ENCODE measurements around the gene MED28.
"Not testable (repeated sequence)": the region's sequence is repeated elsewhere in the genome, so short reads cannot be mapped to it uniquely, and the experiment has no call there.

The MED28 gene

DNA sequence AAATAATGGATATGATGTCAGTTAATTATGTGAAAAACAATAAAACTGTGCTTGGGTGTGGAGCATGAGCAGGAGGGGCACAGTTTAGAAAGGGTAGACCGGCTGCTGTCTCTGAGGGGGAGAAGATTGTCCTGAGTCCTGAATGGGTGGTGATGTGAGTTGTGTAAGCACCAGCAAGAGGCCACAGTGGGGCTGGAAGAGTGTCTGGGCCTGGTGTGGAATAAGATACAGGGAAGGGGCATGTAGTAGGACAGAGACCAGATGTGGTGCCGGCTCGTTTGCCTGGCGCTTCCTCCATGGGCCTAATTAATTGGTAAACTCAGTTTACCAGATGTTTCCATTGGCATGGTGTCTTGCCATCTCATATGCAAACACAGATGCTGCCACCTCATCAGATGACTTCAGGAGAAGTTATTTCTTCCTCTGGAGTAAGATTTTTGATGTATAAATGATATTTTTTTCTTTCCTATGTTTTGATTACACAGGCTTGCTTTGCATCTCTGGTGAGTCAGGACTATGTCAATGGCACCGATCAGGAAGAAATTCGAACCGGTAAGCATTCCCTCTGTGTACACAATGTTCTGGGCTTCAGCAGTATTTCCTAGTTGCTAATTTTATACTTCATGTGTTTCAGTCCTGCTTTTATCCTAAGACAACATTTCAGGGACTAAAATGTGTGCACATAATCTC lies 5.1 kb downstream of the MED28 start:
- DNase-seq: peak; percentile 12

DNA sequence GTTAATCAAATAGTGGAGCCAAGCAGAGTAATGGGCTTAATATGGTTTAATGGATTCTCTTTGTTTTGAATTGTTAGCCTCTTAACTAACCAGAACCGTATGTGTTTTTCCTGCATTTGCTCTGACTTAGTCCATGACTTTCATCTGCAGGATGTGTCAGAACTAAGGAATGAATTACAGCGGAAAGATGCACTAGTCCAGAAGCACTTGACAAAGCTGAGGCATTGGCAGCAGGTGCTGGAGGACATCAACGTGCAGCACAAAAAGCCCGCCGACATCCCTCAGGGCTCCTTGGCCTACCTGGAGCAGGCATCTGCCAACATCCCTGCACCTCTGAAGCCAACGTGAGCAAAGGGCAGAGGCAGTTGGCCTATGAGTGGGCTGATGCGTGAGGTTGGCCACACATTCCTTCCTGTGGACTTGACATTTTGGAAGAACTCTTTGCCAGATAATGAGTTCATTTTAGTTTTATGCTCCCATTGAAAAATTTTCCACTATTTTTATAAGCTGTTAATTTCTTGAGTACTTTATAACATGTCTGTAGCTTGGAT lies 9.1 kb downstream of the MED28 start:
- DNase-seq: no peak

DNA sequence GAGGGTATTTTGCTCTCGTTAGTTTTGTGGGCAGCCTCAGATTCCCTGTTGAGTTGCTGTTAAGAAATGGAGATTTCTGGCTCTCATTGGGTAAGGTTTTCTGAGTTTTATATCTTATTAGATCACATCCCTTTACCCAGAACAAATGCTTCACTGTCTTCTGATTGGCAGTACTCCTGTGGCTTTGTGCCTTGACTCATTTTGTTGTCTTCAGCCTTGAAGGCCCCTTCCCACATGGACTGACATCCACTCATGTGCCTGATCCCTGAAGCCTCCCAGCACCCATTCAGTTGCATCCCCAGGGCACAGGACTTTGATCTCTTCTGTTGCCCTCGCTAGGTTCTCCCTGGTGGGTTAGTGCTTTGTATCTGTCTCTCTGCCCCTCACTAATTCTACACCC lies 10.4 kb downstream of the MED28 start:
- DNase-seq: no peak

DNA sequence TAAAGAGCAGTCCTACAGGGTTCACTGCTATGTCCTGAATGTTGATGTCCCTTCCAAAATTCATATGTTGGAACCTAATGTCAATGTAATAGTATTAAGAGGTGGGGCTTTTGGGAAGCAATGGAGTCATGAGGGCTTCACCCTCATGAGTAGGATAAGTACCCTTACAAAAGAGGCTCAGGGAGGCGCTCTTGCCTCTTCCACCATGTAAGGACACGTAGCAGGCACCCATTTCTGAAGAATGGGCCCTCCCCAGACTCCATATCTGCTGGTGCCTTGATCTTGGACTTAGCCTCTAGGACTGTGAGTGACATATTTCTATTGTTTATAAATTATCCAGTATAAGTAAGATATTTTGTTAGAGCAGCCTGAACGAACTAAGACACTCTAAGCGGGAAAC lies 15.8 kb downstream of the MED28 start:
- DNase-seq: peak; percentile 17

DNA sequence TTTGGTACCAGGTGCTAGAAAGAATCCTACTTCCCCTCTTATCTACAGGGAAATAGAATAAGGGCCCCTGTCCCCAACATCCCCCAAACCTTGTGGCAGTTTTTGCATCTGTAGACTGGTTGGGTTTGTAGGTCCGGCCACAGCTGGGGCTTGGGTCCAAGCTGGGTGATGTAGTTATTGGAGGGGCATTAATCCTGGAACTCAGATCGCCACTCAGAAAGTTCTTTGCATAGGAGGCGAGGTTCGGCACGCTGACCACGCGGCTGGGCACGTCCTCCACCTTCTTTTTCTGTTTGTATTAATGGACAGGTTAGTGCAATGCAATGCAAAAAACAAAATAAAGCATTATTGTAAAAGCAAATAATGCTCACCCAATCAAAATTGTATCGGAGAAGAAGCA lies 19.2 kb downstream of the MED28 start:
- no peak for DNase-seq

DNA sequence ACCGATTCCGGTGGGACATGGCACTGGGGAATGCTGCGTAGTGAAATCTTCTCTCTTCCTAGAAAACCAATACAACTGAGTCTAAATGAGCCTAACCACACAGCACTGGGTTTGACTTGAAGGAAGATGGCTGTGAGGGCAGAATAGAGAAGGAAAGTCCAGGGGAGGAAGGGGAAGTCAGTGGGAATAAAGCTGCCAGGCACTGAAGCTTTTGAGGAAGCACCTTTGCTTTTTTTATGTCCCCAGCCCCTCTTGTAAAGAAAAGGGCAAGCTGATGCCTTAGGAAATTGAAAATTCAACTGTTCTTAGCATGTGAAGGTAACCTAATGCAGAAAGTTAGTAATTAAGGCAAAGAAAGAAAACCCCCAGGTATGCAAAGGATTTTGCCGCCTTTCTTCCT lies 20.6 kb downstream of the MED28 start:
- no peak for DNase-seq

DNA sequence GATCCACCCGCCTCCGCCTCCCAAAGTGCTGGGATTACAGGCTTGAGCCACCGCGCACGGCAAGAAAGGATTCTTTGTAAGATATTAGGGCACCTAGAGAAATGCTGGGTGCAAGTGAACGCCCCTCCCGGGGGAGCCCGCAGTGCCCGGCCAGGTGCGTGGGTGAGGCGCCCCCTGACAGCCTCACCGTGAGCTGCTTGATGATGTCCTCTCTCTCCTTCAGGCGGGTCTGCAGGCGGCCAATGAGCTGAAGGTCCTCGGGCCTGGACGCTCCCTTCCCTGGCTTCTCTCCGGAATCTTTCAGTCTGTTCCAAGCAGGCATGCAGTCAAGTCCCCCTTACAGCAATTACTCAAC lies 21.9 kb downstream of the MED28 start:
- no peak for DNase-seq

DNA sequence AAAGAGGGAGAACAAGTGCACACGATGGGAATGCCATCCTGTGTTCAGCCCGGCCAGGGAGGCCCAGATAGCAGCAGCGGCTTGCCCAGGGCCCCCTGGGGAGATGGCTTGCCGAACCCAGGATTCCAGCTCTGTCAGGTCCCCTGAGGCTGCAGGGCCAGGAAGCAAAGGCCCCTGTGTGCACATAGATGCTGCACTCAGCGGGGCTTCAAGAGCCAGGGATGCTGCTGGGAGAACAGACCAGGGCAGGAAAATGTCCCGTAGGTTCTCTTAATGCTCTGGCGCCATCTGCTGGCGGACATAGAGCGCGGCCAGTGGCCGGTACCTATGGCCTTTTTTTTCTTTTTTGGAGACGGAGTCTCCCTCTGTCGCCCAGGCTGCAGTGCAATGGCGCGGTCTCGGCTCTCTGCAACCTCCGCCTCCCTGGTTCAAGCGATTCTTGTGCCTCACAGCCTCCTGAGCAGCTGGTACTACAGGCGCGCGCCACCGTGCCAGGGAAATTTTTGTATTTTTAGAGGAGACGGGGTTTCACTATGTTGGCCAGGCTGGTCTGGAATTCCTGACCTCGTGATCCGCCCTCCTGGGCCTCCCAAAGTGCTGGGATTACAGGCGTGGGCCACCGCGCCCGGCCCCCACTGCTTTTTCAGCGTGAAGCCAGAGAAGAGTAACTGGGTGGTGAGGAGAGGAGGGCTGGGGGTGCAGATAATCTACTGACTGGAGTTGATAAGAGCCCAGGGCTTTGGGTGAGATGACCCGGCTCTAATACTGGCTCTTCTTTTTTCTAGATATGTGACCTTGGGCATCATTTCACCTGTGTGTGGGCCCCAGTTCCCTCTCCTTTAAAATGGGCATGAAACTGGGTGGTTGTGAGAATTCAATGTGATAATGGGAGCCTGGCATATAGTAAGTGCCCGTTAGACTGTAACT lies 22.5 kb downstream of the MED28 start:
- peak; percentile 93 for DNase-seq

DNA sequence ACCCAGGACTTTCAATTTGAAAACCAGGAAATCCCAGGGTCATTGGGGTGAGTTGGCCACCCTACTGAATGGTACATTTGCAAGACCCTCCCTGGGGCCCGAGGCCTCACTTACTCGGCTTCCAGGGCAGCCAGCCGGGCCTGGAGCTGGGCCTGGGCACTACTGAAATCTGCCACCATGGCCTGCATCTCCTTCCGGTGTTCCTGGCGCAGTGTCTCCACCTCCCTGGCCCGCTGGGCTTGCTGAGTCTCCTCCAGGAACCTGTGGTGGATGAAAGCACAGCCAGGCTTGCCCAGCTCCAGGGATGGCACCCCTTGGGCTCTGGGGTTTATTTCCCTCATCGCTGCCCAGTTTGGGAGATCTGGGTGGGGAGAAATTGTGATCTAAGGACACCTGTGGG lies 24.7 kb downstream of the MED28 start:
- no peak for DNase-seq

DNA sequence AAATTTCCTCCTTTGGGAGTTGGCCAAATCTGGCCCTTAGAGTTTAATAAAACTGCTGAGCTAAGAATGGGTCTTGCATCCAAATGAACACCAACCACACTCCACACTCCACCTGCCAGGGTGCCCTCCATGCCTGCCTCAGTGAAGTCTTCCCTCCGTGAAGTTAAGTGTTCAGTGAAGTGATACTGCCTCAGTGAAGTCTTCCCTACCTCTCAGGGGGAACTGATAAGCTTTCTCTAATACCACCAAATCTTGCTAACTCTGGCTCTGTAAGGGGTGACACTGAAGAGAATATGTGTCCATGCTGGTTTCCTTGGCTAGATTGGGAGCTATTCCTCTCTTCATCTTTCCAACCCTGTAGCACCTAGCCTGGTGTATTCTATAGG lies 27.9 kb downstream of the MED28 start:
- DNase-seq: no peak

DNA sequence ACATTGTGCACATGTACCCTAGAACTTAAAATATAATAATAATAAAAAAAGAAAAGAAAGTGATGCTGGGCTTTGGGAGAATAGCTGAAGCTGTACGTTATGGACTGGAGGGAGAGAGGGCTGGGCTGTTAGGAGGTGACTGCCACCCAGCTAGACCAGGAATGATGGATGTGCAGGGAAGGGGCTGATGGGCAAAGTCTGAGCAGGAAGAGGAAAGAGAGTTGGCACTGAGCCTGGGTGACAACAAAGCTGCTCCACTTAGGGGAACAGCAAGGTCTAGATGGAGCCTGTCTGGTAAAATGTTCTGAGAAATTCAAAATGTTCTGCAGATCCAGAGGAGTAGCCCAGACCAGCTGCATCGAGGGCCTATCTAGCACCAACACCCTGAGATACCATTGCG lies 32.3 kb downstream of the MED28 start:
- DNase-seq: peak; percentile 22

DNA sequence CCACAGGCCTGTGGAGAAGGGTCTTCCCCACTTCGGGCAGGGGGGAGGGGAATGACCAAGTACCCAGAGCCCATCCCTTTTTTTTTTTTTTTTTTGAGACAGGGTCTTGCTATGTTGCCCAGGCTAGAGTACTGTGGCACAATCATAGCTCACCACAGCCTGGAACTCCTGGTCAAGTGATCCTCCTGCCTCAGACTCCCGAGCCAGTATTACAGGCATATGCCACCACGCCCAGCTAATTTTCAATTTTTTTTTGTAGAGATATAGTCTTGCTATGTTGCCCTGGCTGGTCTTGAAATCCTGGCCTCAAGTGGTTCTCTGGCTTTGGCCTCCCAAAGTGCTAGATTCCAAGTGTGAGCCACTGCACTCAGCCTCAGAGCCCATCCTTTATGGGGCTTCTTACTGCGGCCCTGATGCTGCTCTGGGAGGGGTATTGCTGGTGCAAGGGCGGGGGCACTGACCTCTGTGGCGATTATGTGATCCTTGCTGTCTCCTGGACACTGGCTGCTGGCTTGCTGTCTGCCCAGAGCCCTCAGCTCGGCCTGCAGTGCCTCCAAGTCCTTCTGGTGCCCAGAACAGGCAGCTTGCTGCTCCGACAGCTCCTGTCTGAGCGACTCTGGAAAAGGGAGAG lies 32.9 kb downstream of the MED28 start:
- DNase-seq: no peak

DNA sequence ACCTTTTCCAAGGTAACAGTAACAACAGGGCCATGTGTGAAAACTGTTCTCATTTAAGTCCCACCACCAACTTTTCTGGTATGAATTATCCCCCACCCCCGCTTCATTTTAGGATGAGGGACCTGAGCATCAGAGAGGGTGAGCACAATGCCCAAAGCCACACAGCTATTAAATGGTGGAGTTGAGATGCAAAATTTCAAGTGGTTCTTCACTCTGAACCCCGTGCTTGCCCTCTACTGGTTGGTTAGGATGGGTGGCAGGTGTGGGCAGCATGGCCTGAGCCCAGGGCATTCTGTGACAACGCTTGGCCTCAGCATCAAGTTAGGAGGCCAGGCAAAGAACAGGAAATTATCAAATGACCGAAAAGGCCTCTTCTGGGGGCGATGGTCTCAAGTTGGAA lies 33.5 kb downstream of the MED28 start:
- DNase-seq: peak; percentile 30

DNA sequence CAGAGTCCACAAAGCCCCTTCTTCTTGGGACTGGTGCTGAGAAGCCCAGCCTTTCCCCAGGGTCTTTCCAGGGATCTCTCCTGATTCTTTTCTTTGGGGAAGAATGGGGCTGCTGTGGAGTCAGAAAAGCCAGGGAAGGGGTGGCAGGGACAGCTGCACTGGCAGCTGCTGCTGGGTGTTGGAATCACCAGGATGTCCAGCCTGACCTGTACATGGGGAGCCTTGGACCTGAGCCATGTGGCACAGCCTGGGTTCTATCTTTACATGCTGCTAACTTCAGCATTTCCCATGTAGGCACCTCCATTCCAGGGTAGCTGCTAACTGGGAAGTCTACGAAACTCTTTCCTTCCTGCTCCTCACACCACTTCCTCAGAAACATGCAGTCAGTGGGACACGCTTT lies 36.0 kb downstream of the MED28 start:
- no peak for DNase-seq

DNA sequence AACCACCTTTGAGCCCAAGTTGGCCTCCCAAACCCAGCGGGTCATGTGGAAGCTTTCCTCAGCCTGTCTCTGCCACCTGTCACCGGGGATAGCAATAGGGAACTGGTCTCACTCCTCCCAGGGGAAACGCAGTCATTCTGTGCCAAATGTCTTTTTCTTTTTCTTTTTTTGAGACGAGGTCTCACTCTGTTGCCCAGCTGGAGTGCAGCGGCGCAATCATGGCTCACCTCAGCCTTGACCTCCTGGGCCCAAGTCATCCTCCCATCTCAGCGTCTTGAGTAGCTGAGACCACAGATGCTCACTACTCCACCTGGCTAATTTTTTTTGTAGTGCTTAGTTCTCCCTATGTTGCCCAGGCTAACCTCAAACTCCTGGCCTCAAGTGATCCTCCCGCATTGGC lies 40.3 kb downstream of the MED28 start:
- no peak for DNase-seq

DNA sequence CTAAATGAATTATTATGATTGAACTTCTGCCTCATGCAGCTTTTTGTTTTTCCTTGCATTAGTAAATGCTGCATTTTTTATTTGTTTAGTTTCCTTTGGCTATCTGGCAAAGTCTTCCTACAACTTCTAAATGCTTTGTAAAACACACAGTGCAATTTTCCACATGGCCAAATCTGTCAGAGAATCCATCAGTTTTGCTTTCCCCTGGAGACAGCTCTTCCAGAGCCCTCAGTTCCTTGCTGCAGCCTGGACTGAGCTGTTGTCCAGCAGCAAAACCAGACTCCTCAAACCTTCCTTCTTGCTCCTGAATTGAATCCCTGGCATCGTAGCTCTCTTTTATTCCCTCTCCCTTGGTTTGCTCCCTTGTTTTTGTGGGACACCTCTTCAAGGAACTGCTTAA lies 42.6 kb downstream of the MED28 start:
- no peak for DNase-seq

DNA sequence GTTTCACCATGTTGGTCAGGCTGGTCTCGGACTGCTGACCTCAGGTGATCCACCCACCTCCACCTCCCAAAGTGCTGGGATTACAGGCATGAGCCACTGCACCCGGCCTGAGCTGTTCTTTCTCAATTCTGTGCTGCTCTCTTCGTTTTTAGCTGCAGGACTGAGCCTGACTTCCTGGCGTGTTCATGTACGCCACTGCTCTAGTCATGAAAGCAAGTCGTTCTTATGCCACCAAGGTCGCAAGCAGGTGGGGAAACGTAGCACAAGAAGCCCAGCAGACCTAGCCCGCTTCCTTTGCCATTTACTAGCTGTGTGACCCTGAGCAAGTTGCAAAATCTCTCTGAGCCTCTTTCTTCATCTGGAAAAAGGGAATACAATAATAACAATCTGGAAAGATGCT lies 43.4 kb downstream of the MED28 start:
- no peak for DNase-seq

DNA sequence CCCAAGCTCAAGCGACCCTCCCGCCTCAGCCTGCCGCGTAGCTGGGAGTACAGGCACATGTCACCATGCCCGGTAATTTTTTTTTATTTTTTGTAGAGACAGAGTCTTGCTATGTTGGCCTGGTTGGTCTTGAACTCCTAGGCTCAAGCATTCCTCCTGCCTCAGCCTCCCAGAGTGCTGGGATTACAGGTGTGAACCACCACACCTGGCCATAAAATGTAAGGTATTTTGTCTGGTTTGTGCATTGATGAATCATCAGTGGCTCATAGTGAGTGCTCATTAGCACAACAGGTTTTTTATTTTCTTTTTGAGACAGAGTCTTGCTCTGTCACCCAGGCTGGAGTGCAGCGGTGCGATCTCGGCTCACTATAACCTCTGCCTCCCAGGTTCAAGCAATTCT lies 44.8 kb downstream of the MED28 start:
- DNase-seq: not testable (repeated sequence)

DNA sequence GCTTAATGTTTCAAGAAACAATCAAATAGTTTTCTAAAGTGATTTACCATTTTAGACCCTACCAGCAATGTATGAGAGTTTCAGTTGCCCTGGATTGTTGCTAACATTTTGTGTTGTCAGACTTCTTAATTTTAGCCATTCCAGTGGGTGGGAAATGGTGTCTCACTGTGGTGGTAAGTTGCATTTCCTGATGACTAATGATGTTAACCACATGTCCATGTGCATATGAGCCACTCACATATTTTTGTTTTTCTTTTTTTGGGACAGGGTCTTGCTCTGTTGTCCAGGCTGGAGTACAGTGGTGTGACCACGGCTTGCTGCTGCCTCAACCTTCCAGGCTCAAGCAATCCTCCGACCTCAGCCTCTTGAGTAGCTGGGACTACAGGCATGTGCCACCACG lies 48.3 kb downstream of the MED28 start:
- no peak for DNase-seq

DNA sequence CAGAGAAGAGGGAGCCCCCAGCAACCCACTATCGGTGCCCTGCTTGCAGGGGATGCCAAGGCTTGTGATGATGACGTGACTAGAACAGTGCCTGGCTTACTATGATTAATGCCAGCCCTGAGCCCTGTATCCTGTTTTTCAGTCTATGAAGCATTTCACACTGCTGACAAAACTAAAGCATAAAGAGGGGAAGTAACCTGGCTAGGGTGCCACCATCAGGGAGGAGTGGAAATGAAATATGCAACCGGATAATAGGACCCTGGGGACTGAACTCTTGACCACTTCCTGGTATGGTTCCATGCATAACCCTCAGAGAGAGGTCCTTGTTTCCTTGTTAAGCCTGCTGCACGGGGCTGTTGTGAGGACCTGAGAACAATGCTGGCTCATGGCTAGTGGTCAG lies 50.3 kb downstream of the MED28 start:
- DNase-seq: no peak

DNA sequence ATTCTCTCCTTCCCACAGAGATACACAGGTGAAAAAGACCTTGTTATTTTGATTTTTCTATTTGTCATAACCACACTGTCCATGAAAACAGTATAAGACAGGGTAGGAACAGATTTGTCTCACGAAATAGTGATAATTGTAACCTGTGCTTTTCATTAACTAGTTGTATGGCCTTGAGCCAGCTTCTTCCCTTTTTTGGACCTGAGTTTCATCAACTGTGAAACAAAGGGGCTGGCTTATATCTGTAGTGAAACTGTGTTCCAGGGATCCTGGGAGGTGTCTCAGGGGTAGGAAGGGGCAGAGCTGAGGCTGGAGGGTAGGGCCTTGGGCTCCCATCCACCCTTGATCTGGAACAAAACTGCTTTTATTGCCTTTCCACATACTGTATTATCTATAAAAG lies 50.9 kb downstream of the MED28 start:
- no peak for DNase-seq

DNA sequence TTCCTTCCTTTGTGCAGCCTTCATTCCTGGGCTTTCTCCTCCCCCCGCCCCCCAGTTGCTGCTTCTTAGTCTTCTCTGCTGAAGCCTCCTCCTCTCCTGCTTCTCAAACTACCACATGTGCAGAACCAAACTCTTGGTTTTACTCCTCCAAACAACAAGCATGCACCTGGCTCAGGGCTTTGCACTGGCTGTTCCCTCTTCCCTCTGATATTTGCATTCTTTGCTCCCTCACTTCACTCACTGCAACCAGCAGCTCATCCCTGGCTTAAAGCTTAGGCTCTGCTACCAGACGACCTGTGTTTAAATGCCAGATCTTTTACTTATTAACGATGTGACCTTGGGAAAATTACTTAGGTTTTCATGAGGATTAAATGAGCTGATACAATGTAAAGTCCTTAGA lies 51.4 kb downstream of the MED28 start:
- no peak for DNase-seq

DNA sequence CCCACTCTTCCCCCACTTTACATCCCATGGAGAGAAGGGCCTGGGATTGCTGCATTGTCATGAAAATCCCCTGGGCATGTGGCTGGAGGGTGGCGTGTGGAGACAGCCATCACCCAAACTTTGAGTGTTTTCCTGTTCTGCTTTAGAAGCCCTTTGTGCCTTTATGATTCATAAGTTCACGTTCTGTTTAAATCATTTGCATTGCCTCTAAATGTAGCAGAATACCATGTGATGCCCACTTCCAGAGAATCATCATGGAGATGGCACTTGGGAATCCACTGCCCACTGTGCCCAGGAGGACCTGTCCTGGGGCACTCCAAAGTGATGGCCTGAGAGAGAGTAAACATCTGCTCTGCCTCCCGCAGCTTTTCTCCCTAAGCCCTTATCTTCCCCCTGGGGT lies 52.8 kb downstream of the MED28 start:
- no peak for DNase-seq

DNA sequence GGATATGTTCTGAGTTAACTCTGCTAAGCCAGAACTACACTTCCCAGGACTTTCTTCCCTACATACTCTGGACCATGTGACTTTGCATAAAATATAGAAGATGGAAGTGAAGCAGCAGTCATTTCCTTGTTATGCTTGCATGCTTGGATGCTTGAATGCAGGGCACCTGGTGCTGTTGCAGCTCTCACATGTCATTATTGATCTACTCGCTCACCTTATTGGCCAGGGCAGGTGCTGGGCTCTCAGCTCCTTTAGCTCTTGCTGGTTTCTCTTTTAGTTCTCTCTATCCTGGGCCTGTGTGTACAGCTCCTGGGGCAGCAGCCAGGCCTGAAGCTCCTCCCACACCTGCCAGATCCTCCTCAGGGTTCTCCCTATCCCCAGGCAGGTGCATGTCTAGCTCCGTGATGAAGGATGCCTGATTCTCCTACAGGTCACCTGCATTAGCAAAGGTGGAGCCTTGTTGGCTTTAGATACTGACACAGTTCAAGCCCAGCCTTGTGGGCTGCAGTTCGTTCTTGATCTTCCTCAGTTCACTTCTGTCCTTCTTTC lies 53.3 kb downstream of the MED28 start:
- peak; percentile 99 for DNase-seq
